GM18519 (cell line): Measurements from ENCODE around the gene PDCD1.

ENCODE experiments used
- ATAC-seq: cut with Tn5 transposase; IDR thresholded peaks from one replicate; pipeline ENCODE4 v1.9.1; 2021; ENCODE audit warnings: mild to moderate bottlenecking, moderate library complexity; ENCODE audit not compliant: unreplicated experiment, low FRiP score

Gene PDCD1

GRCh38 chr2:241895712-241896641 lies 37.3 kb upstream of the PDCD1 start:
- ATAC-seq = no peak

DNA sequence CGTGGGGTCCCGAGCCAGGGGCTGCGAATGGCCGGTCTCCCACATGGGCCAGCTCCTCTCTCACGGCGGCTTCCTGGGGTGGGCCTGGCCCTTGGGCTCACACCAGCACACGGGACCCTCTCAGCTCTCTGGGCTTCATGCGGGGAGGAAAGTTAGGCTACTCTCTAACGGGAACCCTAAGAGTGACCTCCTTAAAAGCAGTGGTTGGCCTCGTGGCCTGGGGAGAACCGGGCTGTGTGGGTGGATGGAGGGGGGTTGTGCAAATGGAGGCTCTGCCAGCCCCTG lies 36.7 kb upstream of the PDCD1 start:
- ATAC-seq = no peak

DNA sequence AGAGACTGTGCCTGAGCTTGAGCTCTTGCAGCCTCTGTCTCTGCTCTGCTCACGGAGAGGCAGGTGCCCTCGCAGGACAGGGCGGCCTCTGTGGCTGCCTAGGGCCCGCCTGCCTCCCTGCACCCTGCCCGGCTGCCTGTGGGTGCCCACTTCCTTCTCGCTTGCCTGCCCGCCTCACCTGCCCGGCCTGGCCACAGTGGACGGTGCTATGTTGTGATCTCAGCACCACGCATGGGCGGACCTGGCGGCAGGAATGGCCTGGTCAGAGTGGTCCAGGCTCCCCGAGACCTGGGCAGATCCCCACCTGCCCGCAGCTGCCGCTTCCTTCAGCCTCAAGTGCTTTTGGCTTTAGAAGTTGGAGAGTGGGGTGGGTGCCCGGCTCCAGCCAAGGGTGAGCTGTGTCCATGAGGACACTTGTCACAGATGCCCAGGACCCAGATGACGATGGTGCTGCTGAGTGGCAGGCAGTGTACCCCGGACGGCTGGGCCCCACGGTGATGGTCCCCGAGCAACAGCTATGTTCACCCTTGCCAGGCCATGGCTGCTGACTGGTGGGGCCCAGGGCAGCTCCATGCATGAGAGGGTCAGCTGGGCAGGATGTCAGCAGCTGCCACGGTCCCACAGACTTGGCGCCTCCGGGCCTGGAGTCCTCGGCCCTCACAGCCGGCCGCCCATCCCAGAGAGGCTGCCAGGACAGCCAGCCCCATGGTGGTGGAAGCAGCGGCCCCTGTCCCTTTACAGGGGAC lies 36.2 kb upstream of the PDCD1 start:
- ATAC-seq = no peak

DNA sequence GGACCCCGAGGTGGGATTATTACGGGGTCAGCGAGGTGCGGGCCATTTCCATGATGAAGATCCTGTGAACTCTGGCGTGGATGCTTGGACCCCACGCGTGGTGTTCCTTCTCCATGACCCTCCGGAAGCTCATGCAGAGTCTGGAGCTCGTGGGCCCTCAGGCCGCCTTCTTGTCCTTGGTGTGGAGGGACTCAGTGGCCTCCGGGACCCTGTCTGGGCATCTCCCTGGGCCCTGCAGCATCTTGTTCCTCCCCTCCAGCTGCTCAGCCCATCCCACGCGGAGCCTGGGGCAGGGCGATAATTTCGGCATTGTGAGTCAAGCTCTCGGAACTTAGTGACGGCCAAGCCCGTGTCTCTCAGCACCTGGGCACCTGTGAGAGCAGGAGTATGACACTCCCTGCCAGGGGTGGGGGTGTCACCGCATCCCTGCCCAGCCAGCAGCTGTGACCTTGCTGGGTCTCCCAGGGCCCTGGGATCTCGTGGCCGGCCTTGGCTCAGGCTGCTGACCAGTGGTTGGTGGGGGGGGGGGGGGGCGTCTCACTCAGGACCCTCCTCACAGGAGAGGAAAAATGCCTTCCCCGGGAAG lies 35.5 kb upstream of the PDCD1 start:
- no peak for ATAC-seq

GRCh38 chr2:241893265-241893664 lies 34.6 kb upstream of the PDCD1 start:
- no peak for ATAC-seq

GRCh38 chr2:241892299-241893137 lies 33.8 kb upstream of the PDCD1 start:
- no peak for ATAC-seq

DNA sequence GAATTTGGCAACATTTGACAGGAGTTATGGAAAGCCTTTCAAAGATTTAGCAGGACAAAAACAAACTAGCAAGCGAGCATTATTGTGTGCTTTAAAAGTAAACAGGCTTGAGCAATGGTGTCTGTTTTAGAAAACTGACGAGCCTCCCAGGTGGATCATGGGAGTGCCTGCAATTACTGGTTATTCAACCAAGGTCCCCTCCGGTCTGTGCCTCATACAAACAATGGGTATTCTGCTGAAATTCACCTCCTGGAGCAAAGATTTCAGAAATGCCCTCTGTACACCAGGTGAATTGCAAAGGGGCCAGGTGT lies 33.2 kb upstream of the PDCD1 start:
- ATAC-seq = no peak

DNA sequence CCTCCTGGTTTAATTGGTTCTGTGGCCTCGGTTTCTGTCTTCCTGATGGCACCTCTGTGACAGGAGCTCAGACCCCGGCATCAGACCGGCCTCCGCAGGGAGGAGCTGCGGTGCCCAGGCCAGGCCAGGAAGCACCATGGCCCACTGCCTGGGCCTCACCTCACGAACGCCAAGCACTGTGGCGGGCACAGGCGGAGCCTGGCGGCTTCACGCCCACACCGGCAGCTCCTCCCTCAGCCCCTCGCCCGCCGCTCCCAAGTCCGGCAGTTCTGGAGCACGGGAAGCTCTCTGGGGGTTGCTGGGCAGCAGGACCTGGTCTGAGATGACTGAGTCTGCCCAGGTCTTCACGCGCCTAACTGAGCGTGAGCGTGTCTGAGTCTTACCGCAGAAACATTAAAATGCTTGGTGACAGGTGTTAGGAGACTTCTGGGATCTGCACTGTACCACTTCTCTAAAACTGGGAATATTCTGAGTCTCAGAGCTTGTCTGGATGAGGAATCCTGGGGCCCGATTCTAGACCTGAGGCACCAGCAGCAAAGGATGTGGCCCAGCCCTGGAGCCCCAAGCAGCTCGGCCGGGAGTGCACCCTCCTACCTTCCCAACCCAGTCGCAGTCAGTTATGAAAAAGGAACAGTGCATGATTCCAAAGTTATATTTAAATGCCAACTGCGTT lies 32.8 kb upstream of the PDCD1 start:
- ATAC-seq = no peak

- no peak for ATAC-seq
Measured at GRCh38 chr2:241890524-241891235, 32.0 kb upstream of the PDCD1 start.

GRCh38 chr2:241888641-241889040 lies 29.9 kb upstream of the PDCD1 start:
- ATAC-seq = no peak

DNA sequence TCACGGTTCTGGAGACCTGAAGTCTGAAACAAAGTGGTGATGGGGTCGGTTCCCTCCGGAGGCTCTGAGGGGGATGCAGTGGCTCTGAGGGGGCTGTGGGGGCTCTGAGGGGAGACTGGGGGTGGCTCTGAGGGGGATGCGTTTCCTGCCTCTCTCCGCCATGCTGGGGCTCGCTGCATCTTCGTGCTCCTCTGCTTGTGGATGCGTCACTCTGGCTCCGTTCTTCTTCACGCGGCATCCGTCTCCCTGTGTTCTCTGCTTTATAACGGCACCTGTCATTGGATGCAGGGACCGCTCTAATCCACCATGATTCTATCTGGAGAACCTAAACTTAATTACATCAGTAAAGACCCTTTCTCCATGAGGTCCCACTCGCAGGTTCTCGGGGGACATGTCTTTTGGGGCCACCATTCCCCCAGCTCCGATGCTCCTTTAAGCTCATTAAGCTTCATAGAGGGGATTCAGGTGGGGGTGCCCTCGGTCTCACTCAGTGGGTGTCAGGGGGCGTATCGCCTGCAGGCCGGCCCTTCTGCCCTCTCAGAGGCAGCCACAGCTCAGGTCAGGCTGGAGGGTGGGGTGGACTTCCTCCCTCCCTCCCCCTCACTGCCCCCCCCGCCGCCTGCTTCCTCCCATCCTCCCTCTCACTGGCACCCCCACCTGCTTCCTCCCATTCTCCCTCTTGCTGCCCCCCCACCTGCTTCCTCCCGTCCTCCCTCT lies 29.3 kb upstream of the PDCD1 start:
- ATAC-seq = no peak

- no peak for ATAC-seq
Measured at GRCh38 chr2:241886840-241887447, 28.2 kb upstream of the PDCD1 start.

- ATAC-seq = no peak
Measured at GRCh38 chr2:241885946-241886643, 27.4 kb upstream of the PDCD1 start.

- no peak for ATAC-seq
Measured at GRCh38 chr2:241885291-241885945, 26.7 kb upstream of the PDCD1 start.

- no peak for ATAC-seq
Measured at GRCh38 chr2:241884951-241885290, 26.2 kb upstream of the PDCD1 start.

- ATAC-seq = peak; percentile 42
Measured at GRCh38 chr2:241882091-241882625, 23.5 kb upstream of the PDCD1 start.

DNA sequence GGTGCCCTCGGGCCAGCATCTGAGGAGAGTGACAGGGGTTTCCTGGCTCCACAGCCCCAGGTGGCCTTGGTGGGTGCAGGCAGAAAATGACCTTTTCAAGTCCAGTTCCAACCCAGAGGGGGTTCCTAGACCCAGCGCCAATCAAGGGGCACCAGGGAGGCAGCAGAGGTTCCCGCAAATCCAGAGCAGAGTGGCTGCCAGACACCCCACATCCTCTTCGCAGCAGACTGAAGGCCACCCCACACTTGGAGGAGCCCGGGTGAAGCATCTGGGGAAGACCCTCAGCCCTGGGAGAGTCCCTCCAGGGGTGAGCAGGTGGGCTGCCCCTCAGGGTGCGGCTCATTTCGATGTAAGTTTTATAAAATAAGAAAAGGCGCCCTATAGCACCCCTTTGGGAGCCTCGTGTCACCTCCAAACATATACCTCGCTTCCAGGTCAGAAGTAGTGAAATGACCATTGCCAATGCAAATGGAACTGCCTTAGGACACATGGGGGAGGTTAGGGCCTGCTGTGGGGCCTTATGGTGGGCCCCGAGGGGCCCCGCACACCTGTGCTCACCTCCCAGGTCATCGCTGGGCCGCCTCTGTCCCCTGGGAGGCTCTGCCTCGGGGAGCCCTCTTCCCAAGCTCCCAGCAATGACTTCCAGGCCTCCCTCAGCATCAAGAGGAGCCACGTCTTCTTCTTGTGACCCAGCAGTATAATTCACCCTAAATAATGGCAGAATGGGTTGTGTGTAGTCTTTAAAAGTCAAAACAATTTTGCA lies 21.8 kb upstream of the PDCD1 start:
- no peak for ATAC-seq
